Panc1 (cell line): Measurements from ENCODE around the gene SLC6A7. TPM values are rescaled to one million over a fixed set of nuclear protein-coding genes. Genes with fewer than 3 reads are reported as not detected.
A peak's percentile ranks its signal among the peaks of the same experiment; 100 is the strongest.

Experiments
- ATAC-seq: fragments of 200-7000 bp; cut with Tn5 transposase; 2 replicates; pipeline ENCODE4 v1.9.1; 2020; ENCODE audit warnings: mild to moderate bottlenecking, moderate library complexity
- BruUV-seq: library from RNA; stranded (reverse); fragments of 400-500 nt; replicated peaks from 2 replicates; lab custom pipeline; 2021; lab: Mats Ljungman, UMichigan
- CTCF ChIA-PET: fragments of 300-600 bp; sonication (Branson Sonifier 250); formaldehyde crosslinking; loops from one replicate; lab custom pipeline; 2022; ENCODE audit warnings: antibody characterized with exemption; lab: Charles Lee
- POLR2A ChIA-PET: fragments of 300-600 bp; sonication (Branson Sonifier 250); formaldehyde crosslinking; loops from one replicate; lab custom pipeline; 2022; ENCODE audit warnings: antibody characterized with exemption; lab: Charles Lee
- DNase-seq: peaks from one replicate; pipeline ENCODE4 v3.0.0-alpha.2; 2010; ENCODE audit warnings: low read depth, low spot score
- H3K27ac ChIP-seq: 2 replicates; pipeline ENCODE4 v1.5.1; 2011; ENCODE audit warnings: mild to moderate bottlenecking, low read length, inconsistent platforms
- H3K27me3 ChIP-seq: fragments of 200-500 bp; sonication (Bioruptor generic); 2 replicates; pipeline ENCODE4 v1.6.0; 2014; ENCODE audit warnings: low read length, inconsistent platforms; ENCODE audit not compliant: control insufficient read depth, insufficient read depth
- H3K36me3 ChIP-seq: fragments of 200-500 bp; sonication (Bioruptor generic); 2 replicates; pipeline ENCODE4 v1.5.1; 2014; ENCODE audit warnings: inconsistent platforms, mild to moderate bottlenecking, low read length, moderate library complexity; ENCODE audit not compliant: control insufficient read depth, insufficient read depth
- H3K4me1 ChIP-seq: 2 replicates; pipeline ENCODE4 v1.5.1; 2011; ENCODE audit warnings: inconsistent platforms, mild to moderate bottlenecking, low read length, moderate library complexity; ENCODE audit not compliant: control insufficient read depth, insufficient read depth
- H3K4me3 ChIP-seq, 2 experiments: 2 replicates each; pipeline ENCODE4 v1.5.1; 2011 to 2012; ENCODE audit warnings: low read depth in 2 of 2, low read length in 2 of 2, mild to moderate bottlenecking in 2 of 2, inconsistent platforms in 1 of 2, moderate library complexity in 1 of 2
- H3K9me3 ChIP-seq: fragments of 200-500 bp; sonication (Bioruptor generic); 2 replicates; pipeline ENCODE4 v1.5.1; 2014; ENCODE audit warnings: low read depth, mild to moderate bottlenecking, inconsistent platforms, low read length, moderate library complexity; ENCODE audit not compliant: control insufficient read depth, insufficient read depth
- POLR2AphosphoS5 ChIP-seq: IDR thresholded peaks from 2 replicates; pipeline ENCODE4 v1.6.1; 2012; ENCODE audit warnings: mild to moderate bottlenecking, low read depth, low read length, moderate library complexity
- SIN3A ChIP-seq: IDR thresholded peaks from 2 replicates; pipeline ENCODE4 v1.6.1; 2012; ENCODE audit warnings: low read depth, mild to moderate bottlenecking, low read length, moderate library complexity, borderline replicate concordance; ENCODE audit not compliant: insufficient read depth
- TCF7L2 ChIP-seq: IDR thresholded peaks from 2 replicates; pipeline ENCODE4 v1.6.1; 2011; ENCODE audit warnings: mild to moderate bottlenecking, low read depth, low read length, inconsistent platforms
- in situ Hi-C: cut with HindIII; loops from 2 replicates; pipeline ENCODE4 v1.10.0; 2016; ENCODE audit warnings: low sequenced_read_pairs, low pct_unique_long_range_greater_than_20kb
- intact Hi-C: fragments of 100-400 bp; cut with micrococcal nuclease; formaldehyde crosslinking; loops from one replicate; pipeline ENCODE4 v1.10.0; 2022; ENCODE audit not compliant: unreplicated experiment
- total RNA-seq: library from RNA; stranded (reverse); gene quantifications from one replicate; pipeline ENCODE4 v1.2.1, GENCODE V29; 2021; ENCODE audit not compliant: unreplicated experiment
- TF ChIP-seq, protein P1 (sequence below), 2 experiments: IDR thresholded peaks; 2 replicates each; pipeline ENCODE4 v1.6.1; 2011 to 2012; ENCODE audit warnings: low read depth in 2 of 2, control low read depth in 1 of 2, low read length in 1 of 2, mild to moderate bottlenecking in 1 of 2, moderate library complexity in 1 of 2; ENCODE audit not compliant: insufficient read depth in 1 of 2
- TF ChIP-seq, protein P2 (sequence below): fragments of 450-650 bp; IDR thresholded peaks from 2 replicates; pipeline ENCODE4 v1.5.1; 2017; ENCODE audit warnings: mild to moderate bottlenecking

SLC6A7 gene
- total RNA-seq, 1 experiment from 2014 or later = not detected

DNA sequence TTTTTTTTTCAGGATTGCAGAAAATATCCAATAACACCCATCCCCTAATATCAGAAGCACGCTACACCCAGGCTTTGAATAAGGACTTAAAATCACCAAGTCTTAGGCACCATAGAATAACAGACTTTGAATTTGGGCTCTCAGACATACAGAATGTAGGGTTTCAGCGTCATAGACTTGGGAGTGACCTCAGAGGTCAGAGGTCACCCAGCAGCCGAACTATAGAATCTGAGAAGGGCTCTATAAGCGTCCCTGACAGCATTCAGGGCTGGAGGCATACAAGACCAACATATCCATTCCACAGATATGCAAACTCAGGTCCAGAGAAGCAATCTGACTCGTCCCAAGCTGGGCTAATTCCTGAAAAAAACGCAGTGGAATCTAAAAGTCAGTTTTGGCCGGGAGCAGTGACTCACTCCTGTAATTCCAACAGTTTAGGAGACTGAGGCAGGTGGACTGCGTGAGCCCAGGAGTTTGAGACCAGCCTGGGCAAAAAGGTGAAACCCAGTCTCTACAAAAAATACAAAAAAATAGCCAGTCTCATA is 34.7 kb downstream of the SLC6A7 start:
- H3K27me3 ChIP-seq = no peaks in the 10 kb centered on the region
- in situ Hi-C loops = no loop called here
- CTCF ChIA-PET = no interaction called here

DNA sequence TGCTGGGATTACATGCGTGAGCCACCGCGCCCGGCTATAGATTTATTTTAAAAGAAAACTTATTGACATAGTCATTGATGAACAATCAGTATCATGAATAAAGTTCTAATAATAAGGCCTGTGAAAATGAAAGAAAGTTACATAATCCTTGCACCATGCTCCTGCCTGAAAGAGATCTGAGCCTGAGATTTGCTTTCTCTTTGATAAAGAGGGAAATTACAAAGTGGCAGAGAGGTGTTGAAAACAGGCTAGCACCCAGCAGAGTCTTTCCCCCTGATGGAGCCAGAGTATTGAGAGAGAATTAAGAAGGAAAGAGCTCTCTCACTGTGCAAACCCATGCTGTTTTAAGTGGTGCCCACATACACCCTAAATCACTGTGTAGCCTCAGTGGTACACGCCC is 37.2 kb downstream of the SLC6A7 start:
- BruUV-seq = no TSS peak
- TF ChIP-seq POLR2AphosphoS5 (no peak), TCF7L2 (no peak), SIN3A (no peak)
- TF ChIP-seq, protein P1, sequence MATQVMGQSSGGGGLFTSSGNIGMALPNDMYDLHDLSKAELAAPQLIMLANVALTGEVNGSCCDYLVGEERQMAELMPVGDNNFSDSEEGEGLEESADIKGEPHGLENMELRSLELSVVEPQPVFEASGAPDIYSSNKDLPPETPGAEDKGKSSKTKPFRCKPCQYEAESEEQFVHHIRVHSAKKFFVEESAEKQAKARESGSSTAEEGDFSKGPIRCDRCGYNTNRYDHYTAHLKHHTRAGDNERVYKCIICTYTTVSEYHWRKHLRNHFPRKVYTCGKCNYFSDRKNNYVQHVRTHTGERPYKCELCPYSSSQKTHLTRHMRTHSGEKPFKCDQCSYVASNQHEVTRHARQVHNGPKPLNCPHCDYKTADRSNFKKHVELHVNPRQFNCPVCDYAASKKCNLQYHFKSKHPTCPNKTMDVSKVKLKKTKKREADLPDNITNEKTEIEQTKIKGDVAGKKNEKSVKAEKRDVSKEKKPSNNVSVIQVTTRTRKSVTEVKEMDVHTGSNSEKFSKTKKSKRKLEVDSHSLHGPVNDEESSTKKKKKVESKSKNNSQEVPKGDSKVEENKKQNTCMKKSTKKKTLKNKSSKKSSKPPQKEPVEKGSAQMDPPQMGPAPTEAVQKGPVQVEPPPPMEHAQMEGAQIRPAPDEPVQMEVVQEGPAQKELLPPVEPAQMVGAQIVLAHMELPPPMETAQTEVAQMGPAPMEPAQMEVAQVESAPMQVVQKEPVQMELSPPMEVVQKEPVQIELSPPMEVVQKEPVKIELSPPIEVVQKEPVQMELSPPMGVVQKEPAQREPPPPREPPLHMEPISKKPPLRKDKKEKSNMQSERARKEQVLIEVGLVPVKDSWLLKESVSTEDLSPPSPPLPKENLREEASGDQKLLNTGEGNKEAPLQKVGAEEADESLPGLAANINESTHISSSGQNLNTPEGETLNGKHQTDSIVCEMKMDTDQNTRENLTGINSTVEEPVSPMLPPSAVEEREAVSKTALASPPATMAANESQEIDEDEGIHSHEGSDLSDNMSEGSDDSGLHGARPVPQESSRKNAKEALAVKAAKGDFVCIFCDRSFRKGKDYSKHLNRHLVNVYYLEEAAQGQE (IDR thresholded peaks at IDR 0.05; ENCODE audit: insufficient read depth in 1 of 2, low read depth in 2 of 2, low read length in 1 of 2) = no peak
- TF ChIP-seq, protein P2, sequence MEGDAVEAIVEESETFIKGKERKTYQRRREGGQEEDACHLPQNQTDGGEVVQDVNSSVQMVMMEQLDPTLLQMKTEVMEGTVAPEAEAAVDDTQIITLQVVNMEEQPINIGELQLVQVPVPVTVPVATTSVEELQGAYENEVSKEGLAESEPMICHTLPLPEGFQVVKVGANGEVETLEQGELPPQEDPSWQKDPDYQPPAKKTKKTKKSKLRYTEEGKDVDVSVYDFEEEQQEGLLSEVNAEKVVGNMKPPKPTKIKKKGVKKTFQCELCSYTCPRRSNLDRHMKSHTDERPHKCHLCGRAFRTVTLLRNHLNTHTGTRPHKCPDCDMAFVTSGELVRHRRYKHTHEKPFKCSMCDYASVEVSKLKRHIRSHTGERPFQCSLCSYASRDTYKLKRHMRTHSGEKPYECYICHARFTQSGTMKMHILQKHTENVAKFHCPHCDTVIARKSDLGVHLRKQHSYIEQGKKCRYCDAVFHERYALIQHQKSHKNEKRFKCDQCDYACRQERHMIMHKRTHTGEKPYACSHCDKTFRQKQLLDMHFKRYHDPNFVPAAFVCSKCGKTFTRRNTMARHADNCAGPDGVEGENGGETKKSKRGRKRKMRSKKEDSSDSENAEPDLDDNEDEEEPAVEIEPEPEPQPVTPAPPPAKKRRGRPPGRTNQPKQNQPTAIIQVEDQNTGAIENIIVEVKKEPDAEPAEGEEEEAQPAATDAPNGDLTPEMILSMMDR = no peak
- ATAC-seq (peak; percentile 24; the same call in 1 of the 2 replicates), DNase-seq (no peak)
- no peak overlapping the region for H3K27ac ChIP-seq
- intact Hi-C loops (loop anchor here (10.0 kb wide), 1 partner anchor 208 kb away; no protein-coding TSS in a partner anchor), in situ Hi-C loops (no loop called here)
- H3K4me1 ChIP-seq = no peaks in the 10 kb centered on the region
- CTCF ChIA-PET = no interaction called here
- no peaks in the 10 kb centered on the region for H3K9me3 ChIP-seq
- H3K4me3 ChIP-seq = no peak overlapping the region
- H3K27me3 ChIP-seq = no peaks in the 10 kb centered on the region
- POLR2A ChIA-PET = no interaction called here
- no peaks in the 10 kb centered on the region for H3K36me3 ChIP-seq

More for the DNA sequence above, 34.7 kb downstream of the SLC6A7 start:
- ATAC-seq (no peak), DNase-seq (no peak)
- H3K4me3 ChIP-seq = no peak overlapping the region
- POLR2A ChIA-PET = interaction anchor here (0.7 kb wide), 1 partner anchor 198 kb away, joined by 3 read pairs; no protein-coding TSS in a partner anchor
- H3K27ac ChIP-seq = no peak overlapping the region
- intact Hi-C loops = loop anchor here (10.0 kb wide), 1 partner anchor 210 kb away; no protein-coding TSS in a partner anchor
- BruUV-seq = no TSS peak
- no peaks in the 10 kb centered on the region for H3K4me1 ChIP-seq
- H3K36me3 ChIP-seq = no peaks in the 10 kb centered on the region
- TF ChIP-seq, protein P2 = no peak
- TF ChIP-seq, protein P1 (IDR thresholded peaks at IDR 0.05; ENCODE audit: insufficient read depth in 1 of 2, low read depth in 2 of 2, low read length in 1 of 2) = no peak
- TF ChIP-seq TCF7L2 (no peak), SIN3A (no peak), POLR2AphosphoS5 (no peak)
- no peaks in the 10 kb centered on the region for H3K9me3 ChIP-seq
